A673 (cell line): ENCODE results near the gene LMNTD2.

Experiments used
- CTCF ChIP-seq: fragments of 300-800, 200-600 bp; sonication (generic); conservative IDR thresholded peaks from 2 replicates; pipeline ENCODE4 v1.5.1; 2017; ENCODE audit warnings: low read depth, mild to moderate bottlenecking, antibody characterized with exemption, low read length, moderate library complexity, mixed read lengths
- EZH2 ChIP-seq: fragments of 200-600 bp; sonication (generic); IDR thresholded peaks from 2 replicates; pipeline ENCODE4 v1.6.1; 2017; ENCODE audit warnings: borderline replicate concordance, low read depth, mild to moderate bottlenecking, mixed read lengths, antibody characterized with exemption, low read length; ENCODE audit not compliant: poor library complexity, severe bottlenecking

- TF ChIP-seq CTCF (no peak), EZH2 (no peak)
Measured at GRCh38 chr11:545171-545570, 15.4 kb downstream of the LMNTD2 start.
